GM23338 (cell line): ENCODE measurements around the gene RFX6. TPM values are rescaled to one million over a fixed set of nuclear protein-coding genes. Genes with fewer than 3 reads are reported as not detected.

ENCODE experiments used
- ETS1 ChIP-seq: IDR thresholded peaks from 2 replicates; pipeline ENCODE4 v1.6.1; 2016; ENCODE audit warnings: antibody characterized with exemption
- EZH2phosphoT487 ChIP-seq: fragments of 200-600 bp; sonication (generic); IDR thresholded peaks from one replicate; pipeline ENCODE4 v1.8.1; 2018; ENCODE audit warnings: antibody characterized with exemption; ENCODE audit not compliant: unreplicated experiment
- JUNB ChIP-seq: IDR thresholded peaks from one replicate; pipeline ENCODE4 v1.6.1; 2016; ENCODE audit warnings: antibody characterized with exemption; ENCODE audit not compliant: unreplicated experiment
- REST ChIP-seq: IDR thresholded peaks from one replicate; pipeline ENCODE4 v1.6.1; 2018; ENCODE audit warnings: antibody characterized with exemption; ENCODE audit not compliant: unreplicated experiment
- ZNF462 ChIP-seq: fragments of 250-450 bp; sonication (Bioruptor Pico); IDR thresholded peaks from 2 replicates; pipeline ENCODE4 v1.5.0; 2020; ENCODE audit warnings: mild to moderate bottlenecking, moderate library complexity
- polyA plus RNA-seq: library from polyadenylated mRNA; unstranded; fragments of >200 nt; fragmentation: Nextera tagmentation; extraction: Ambion mirVana; gene quantifications from 2 replicates; pipeline ENCODE4 v1.2.1, GENCODE V29; 2016
- total RNA-seq: library from RNA; depleted of rRNA; stranded (reverse); fragments of >200 nt; shearing (Covaris generic); gene quantifications from 2 replicates; pipeline ENCODE4 v1.2.3, GENCODE V29; 2014

Gene RFX6
- total and polyA plus RNA-seq, 2 experiments from 2014 or later: 0.35 TPM; not detected in 1

GRCh38 chr6:116973976-116974375 lies 96.9 kb downstream of the RFX6 start (continued):
- TF ChIP-seq REST (no peak), EZH2phosphoT487 (no peak), ETS1 (no peak), JUNB (no peak), ZNF462 (CRISPR knock-in tag) (no peak)
